OCI-LY1 (cell line): ENCODE measurements around the gene RAB10.
"Not testable (repeated sequence)": the region's sequence is repeated elsewhere in the genome, so short reads cannot be mapped to it uniquely, and the experiment has no call there.

ENCODE experiments used
- H2AFZ ChIP-seq: fragments of 200-600 bp; sonication (generic), shearing (Covaris generic); 2 replicates; pipeline ENCODE4 v1.6.0; 2014; ENCODE audit warnings: antibody characterized with exemption, mild to moderate bottlenecking, low read length
- H3F3A ChIP-seq: fragments of 200-600 bp; sonication (generic), shearing (Covaris generic); 2 replicates; pipeline ENCODE4 v1.6.0; 2014; ENCODE audit warnings: mild to moderate bottlenecking, antibody characterized with exemption, low read length, moderate library complexity; ENCODE audit not compliant: insufficient read depth
- H3K27ac ChIP-seq: fragments of 200-600 bp; sonication (generic); 2 replicates; pipeline ENCODE4 v1.5.1; 2014; ENCODE audit warnings: low read length, mixed run types, mild to moderate bottlenecking, low read depth; ENCODE audit not compliant: poor library complexity, severe bottlenecking
- H3K27me3 ChIP-seq: fragments of 200-600 bp; sonication (generic); 2 replicates; pipeline ENCODE4 v1.6.0; 2014; ENCODE audit warnings: antibody characterized with exemption, mild to moderate bottlenecking, low read length, moderate library complexity; ENCODE audit not compliant: insufficient read depth
- H3K36me3 ChIP-seq: fragments of 200-600 bp; sonication (generic); 2 replicates; pipeline ENCODE4 v1.6.1; 2014; ENCODE audit warnings: mild to moderate bottlenecking, antibody characterized with exemption, low read length, moderate library complexity, mixed read lengths; ENCODE audit not compliant: insufficient read depth
- H3K4me1 ChIP-seq: fragments of 200-600 bp; sonication (generic); 2 replicates; pipeline ENCODE4 v1.5.1; 2014; ENCODE audit warnings: mild to moderate bottlenecking, low read length, moderate library complexity; ENCODE audit not compliant: insufficient read depth, severe bottlenecking
- H3K4me2 ChIP-seq: fragments of 200-600 bp; sonication (generic), shearing (Covaris generic); 2 replicates; pipeline ENCODE4 v1.6.1; 2014; ENCODE audit warnings: low read length
- H3K4me3 ChIP-seq: fragments of 200-600 bp; sonication (generic); 2 replicates; pipeline ENCODE4 v1.5.1; 2014; ENCODE audit warnings: low read length, low read depth, mild to moderate bottlenecking, mixed read lengths; ENCODE audit not compliant: poor library complexity, severe bottlenecking
- H3K79me2 ChIP-seq: fragments of 200-600 bp; shearing (Covaris generic); 2 replicates; pipeline ENCODE4 v1.6.1; 2016; ENCODE audit warnings: mixed run types, low read length, mixed read lengths; ENCODE audit not compliant: insufficient read depth
- H3K9ac ChIP-seq: fragments of 200-600 bp; sonication (generic), shearing (Covaris generic); 2 replicates; pipeline ENCODE4 v1.6.1; 2014; ENCODE audit warnings: mild to moderate bottlenecking, low read length, mixed read lengths
- H3K9me2 ChIP-seq: fragments of 200-600 bp; sonication (generic), shearing (Covaris generic); 2 replicates; pipeline ENCODE4 v1.6.1; 2014; ENCODE audit warnings: low read depth, mild to moderate bottlenecking, low read length, mixed read lengths
- H3K9me3 ChIP-seq: fragments of 200-600 bp; shearing (Covaris generic); 2 replicates; pipeline ENCODE4 v1.6.1; 2014; ENCODE audit warnings: low read length, mixed read lengths
- H4K20me1 ChIP-seq: fragments of 200-600 bp; sonication (generic), shearing (Covaris generic); 2 replicates; pipeline ENCODE4 v1.6.0; 2016; ENCODE audit warnings: mild to moderate bottlenecking, low read length; ENCODE audit not compliant: insufficient read depth
- EZH2 ChIP-seq: fragments of 200-600 bp; sonication (generic), shearing (Covaris generic); IDR thresholded peaks from 2 replicates; pipeline ENCODE4 v1.8.0; 2017; ENCODE audit warnings: borderline replicate concordance, mixed run types, mild to moderate bottlenecking, antibody characterized with exemption, low read length, moderate library complexity, mixed read lengths
- TF ChIP-seq, protein P1 (sequence below): fragments of 200-600 bp; sonication (generic), shearing (Covaris generic); IDR thresholded peaks from 2 replicates; pipeline ENCODE4 v1.5.1; 2017; ENCODE audit warnings: mild to moderate bottlenecking, antibody characterized with exemption, low read length, moderate library complexity, mixed read lengths

RAB10 gene

DNA sequence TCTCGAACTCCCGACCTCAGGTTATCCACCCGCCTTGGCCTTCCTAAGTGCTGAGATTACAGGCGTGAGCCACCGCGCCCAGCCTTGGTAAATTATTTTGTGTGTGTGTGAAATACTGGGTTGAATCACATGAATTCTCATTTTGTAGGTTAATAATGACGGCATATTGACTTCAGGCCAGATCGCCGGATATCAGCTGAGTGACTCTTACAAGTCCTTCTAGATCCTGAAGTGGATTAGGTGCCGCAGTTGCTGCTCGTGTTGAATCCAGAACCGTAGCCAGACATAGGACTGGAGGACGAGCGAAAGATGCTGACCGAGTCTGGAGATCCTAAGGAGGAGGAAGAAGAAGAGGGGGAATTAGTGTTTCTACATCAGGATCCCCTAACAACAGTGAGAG, 39.4 kb upstream of the RAB10 start:
- no peaks in the 10 kb centered on the region for H3K4me1 ChIP-seq
- no peak overlapping the region for H2AFZ ChIP-seq
- H4K20me1 ChIP-seq, result no peaks in the 10 kb centered on the region
- no peak overlapping the region for H3K9ac ChIP-seq
- H3K36me3 ChIP-seq, result no peaks in the 10 kb centered on the region
- no peak overlapping the region for H3K27ac ChIP-seq
- H3K4me3 ChIP-seq, result no peak overlapping the region
- no peaks in the 10 kb centered on the region for H3F3A ChIP-seq
- no peak for TF ChIP-seq EZH2
- TF ChIP-seq, protein P1, sequence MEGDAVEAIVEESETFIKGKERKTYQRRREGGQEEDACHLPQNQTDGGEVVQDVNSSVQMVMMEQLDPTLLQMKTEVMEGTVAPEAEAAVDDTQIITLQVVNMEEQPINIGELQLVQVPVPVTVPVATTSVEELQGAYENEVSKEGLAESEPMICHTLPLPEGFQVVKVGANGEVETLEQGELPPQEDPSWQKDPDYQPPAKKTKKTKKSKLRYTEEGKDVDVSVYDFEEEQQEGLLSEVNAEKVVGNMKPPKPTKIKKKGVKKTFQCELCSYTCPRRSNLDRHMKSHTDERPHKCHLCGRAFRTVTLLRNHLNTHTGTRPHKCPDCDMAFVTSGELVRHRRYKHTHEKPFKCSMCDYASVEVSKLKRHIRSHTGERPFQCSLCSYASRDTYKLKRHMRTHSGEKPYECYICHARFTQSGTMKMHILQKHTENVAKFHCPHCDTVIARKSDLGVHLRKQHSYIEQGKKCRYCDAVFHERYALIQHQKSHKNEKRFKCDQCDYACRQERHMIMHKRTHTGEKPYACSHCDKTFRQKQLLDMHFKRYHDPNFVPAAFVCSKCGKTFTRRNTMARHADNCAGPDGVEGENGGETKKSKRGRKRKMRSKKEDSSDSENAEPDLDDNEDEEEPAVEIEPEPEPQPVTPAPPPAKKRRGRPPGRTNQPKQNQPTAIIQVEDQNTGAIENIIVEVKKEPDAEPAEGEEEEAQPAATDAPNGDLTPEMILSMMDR, result no peak
- no peaks in the 10 kb centered on the region for H3K79me2 ChIP-seq
- no peaks in the 10 kb centered on the region; the same call in 1 of the 2 replicates for H3K27me3 ChIP-seq
- H3K9me3 ChIP-seq, result no peaks in the 10 kb centered on the region
- no peak overlapping the region for H3K4me2 ChIP-seq
- H3K9me2 ChIP-seq, result no peaks in the 10 kb centered on the region

DNA sequence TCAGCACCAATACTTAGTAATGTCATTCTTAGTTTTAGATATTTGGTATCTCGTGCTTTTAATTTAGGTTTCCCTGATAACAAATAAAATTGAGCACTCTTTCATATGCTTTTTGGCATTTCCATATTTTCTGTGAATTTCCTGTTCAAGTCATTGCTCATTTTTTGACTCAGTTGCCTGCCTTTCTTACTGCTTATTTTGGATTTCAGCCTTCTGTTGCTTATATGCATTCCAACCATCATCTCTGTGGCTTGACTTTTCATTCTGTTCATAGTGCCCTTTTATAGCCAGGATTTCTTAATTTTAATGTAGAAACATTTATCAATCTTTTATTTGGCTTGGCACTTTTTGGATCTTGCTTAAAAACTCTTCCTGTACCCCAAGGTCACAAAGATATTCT, 37.0 kb upstream of the RAB10 start:
- Histone ChIP-seq H3K79me2 (no peaks in the 10 kb centered on the region), H3K36me3 (no peaks in the 10 kb centered on the region), H3K4me1 (no peaks in the 10 kb centered on the region), H3K27me3 (peaks cover 5% of the 10 kb centered on the region; the same call in 1 of the 2 replicates), H3K27ac (no peak overlapping the region), H3K4me3 (no peak overlapping the region), H3K4me2 (no peak overlapping the region), H3K9me3 (no peaks in the 10 kb centered on the region), H3K9ac (no peak overlapping the region), H3K9me2 (no peaks in the 10 kb centered on the region), H4K20me1 (no peaks in the 10 kb centered on the region), H2AFZ (no peak overlapping the region), H3F3A (no peaks in the 10 kb centered on the region)
- no peak for TF ChIP-seq EZH2
- TF ChIP-seq, protein P1, result no peak

DNA sequence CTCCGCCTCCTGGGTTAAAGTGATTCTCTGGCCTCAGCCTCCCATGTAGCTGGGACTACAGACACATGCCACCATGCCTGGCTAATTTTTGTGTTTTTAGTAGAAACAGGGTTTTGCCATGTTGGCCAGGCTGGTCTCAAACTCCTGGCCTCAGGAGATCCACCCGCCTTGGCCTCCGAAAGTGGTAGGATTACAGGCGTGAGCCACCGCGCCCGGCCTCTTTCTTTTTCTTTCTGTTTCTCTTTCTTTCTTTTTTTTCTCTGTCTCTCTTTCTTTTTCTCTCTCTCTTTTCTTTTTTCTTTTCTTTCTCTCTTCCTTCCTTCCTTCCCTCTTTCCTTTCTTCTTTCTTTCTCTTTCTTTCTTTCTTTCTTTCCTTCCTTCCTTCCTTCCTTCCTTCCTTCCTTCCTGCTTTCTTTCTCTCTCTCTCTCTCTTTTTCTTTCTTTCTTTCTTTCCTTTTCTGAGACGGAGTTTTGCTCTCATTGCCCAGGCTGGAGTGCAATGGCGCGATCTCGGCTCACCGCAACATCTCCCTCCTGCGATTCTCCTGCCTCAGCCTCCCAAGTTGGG, 35.0 kb upstream of the RAB10 start:
- not testable (repeated sequence) for H2AFZ ChIP-seq, H3K4me2 ChIP-seq, H3K36me3 ChIP-seq, H4K20me1 ChIP-seq, H3K4me3 ChIP-seq, H3K27me3 ChIP-seq, H3K9me3 ChIP-seq, H3F3A ChIP-seq, H3K9ac ChIP-seq, H3K79me2 ChIP-seq, H3K9me2 ChIP-seq, H3K27ac ChIP-seq, H3K4me1 ChIP-seq

DNA sequence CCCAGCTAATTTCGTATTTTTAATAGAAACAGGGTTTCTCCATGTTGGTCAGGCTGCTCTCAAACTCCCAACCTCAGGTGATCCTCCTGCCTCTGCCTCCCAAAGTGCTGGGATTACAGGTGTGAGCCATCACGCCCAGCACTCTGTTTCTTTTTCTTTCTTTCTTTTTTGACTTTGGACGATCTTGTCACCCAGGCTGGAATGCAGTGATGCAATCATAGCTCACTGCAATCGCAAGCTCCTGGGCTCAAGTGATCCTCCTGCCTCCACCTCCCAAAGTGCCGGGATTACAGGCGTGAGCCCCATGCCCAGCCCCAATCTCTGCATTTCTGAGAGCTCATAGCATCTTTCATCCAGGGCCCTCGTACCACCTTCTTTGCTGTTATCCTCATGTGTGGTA, 34.5 kb upstream of the RAB10 start:
- not testable (repeated sequence) for H3F3A ChIP-seq, H3K4me3 ChIP-seq, H4K20me1 ChIP-seq, H3K9ac ChIP-seq, H3K36me3 ChIP-seq, H3K79me2 ChIP-seq, H3K4me1 ChIP-seq, H3K9me3 ChIP-seq, H2AFZ ChIP-seq, H3K27me3 ChIP-seq, H3K4me2 ChIP-seq, H3K9me2 ChIP-seq, H3K27ac ChIP-seq
